GM21717 (cell line): ENCODE results near the gene ANKRD12.
A peak's percentile ranks its signal among the peaks of the same experiment; 100 is the strongest.

ENCODE experiments used
- ATAC-seq: cut with Tn5 transposase; IDR thresholded peaks from one replicate; pipeline ENCODE4 v1.9.1; 2021; ENCODE audit warnings: mild to moderate bottlenecking, moderate library complexity; ENCODE audit not compliant: unreplicated experiment

The ANKRD12 gene

GRCh38 chr18:9333441-9334328 lies 197.1 kb downstream of the ANKRD12 start:
- ATAC-seq: peak; percentile 36

GRCh38 chr18:9334329-9334972 lies 197.9 kb downstream of the ANKRD12 start, which contains the start of gene TWSG1:
Gene TWSG1 (plus strand): TSS chr18:9334773. CDS start chr18:9337230, 2,457 bp downstream.
- ATAC-seq: peak; percentile 81

GRCh38 chr18:9334973-9335696 lies 198.6 kb downstream of the ANKRD12 start:
- peak; percentile 38 for ATAC-seq
